ENCODE measurements around the gene DOCK9.

Gene DOCK9

DNA sequence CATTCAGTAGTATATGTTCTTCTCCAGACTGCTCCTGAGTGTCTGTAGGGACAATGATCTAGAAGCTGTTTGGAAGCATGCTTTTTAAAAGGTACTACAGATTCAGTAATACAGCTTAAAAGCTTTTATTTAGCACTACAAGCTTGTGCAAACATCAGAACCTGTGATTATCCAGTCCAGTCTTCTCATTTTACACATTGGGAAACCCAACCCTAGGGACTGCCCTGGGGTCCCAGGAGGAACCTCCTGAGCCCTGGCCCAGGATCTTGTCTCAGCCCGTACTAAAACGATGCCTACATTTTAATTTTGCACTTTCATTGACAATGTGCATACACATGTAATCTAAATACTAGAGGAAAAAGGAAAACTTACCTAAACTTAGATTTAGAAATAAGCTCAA lies 12.5 kb downstream of the DOCK9 start:
- Histone ChIP-seq H3K4me3 (ENCODE audit: low read length) (no peak overlapping the region), H3K36me3 (ENCODE audit: control insufficient read depth, insufficient read depth, low read length) (no peaks in the 10 kb centered on the region), H3K27me3 (ENCODE audit: control insufficient read depth, insufficient read depth, low read length) (no peaks in the 10 kb centered on the region), H3K4me1 (ENCODE audit: control insufficient read depth, insufficient read depth, low read length) (peaks cover 13% of the 10 kb centered on the region), H3K9ac (ENCODE audit: low read length) (no peak overlapping the region), H3K27ac (ENCODE audit: low read depth, low read length) (no peak overlapping the region)

DNA sequence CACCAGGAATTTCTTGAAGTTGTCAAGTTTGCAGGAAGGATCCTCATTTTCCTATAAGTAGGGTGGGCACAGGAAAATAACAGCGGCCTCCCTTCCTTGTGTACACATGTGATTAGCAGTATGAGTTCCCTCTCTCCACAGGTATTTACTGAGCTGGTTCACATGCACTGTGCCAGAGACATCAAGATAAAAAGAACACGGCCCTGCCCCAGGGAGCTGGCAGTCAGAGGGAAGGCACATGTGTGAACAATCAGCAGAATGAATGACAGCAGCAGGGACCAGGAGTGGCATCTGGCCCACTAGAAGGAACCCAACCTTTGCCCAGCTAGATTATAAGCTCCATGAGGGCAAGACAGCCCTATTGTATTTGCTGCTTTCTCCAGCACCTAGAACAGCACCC lies 13.9 kb downstream of the DOCK9 start:
- Histone ChIP-seq H3K4me3 (ENCODE audit: low read length) (no peak overlapping the region), H3K9ac (ENCODE audit: low read length) (no peak overlapping the region), H3K27ac (ENCODE audit: low read depth, low read length) (no peak overlapping the region), H3K36me3 (ENCODE audit: control insufficient read depth, insufficient read depth, low read length) (no peaks in the 10 kb centered on the region), H3K4me1 (ENCODE audit: control insufficient read depth, insufficient read depth, low read length) (peaks cover 13% of the 10 kb centered on the region), H3K27me3 (ENCODE audit: control insufficient read depth, insufficient read depth, low read length) (no peaks in the 10 kb centered on the region)

DNA sequence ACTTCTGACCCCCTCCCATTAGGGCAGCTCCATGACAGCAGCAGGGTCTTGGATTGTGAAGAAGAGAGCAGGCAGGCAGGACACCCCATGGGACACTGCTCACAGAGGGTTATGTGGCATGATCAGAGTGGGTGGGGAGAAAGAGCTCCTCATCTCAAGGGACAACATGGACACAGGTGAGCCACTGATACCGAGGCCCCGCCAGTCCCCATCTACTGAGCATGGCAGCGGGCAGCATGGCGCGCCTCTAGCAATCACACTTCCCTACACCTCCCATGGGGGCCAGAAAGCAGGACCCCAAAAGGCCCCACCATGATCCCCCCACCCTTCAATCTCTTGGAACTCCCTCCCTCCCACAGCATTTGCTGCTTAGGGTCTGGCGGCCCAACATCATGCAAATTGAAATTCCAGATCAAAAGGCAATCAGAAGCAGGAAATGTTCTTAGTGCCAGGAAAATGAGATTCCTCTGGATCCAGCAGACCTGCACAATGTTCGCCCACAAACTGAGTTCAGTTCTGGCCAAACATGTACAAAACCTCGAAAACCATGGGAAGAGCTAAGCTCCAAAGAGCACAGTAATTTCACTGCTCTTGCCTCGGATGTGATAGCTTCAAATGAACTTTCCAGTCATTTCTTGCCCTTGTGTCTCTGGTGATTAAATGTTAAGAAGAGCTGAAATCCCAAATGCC lies 14.8 kb downstream of the DOCK9 start:
- no peak overlapping the region for H3K27ac ChIP-seq (ENCODE audit: low read depth, low read length)
- no peak overlapping the region for H3K9ac ChIP-seq (ENCODE audit: low read length)
- H3K4me1 ChIP-seq (ENCODE audit: control insufficient read depth, insufficient read depth, low read length) = peaks cover 13% of the 10 kb centered on the region

DNA sequence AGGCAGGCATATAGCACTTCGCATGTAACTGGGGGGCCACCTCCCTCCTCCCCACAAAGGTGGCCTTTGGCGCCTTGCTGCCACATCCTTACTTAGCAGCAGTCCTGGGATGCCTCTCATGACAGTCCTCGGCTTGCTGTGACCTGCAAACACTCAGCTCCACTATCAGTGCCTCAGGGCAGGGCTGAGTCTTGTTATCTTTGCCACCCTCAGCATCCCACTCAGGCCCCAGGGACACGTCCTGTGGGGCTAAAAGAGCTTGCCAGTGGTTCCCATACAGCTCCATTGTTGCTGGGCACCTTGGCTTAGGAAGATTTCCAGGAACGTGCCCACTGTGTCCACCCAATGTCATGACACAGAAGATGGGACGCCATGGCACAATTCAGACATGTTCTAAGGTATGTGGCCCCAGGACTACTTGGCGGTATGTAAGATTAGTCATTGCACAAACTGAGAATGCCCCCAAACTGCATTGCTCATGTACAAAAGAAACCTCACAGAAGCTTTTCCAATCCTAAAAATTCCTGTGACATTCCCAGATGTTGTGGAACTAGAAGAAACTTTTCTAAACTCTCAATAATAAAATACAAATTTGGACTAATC lies 16.3 kb downstream of the DOCK9 start:
- no peaks in the 10 kb centered on the region for H3K36me3 ChIP-seq (ENCODE audit: control insufficient read depth, insufficient read depth, low read length)
- no peak overlapping the region for H3K27ac ChIP-seq (ENCODE audit: low read depth, low read length)
- no peak overlapping the region for H3K4me3 ChIP-seq (ENCODE audit: low read length)
- no peak overlapping the region for H3K9ac ChIP-seq (ENCODE audit: low read length)
- H3K4me1 ChIP-seq (ENCODE audit: control insufficient read depth, insufficient read depth, low read length) = peaks cover 7% of the 10 kb centered on the region
- no peaks in the 10 kb centered on the region for H3K27me3 ChIP-seq (ENCODE audit: control insufficient read depth, insufficient read depth, low read length)

More for the DNA sequence above, 14.8 kb downstream of the DOCK9 start:
- Histone ChIP-seq H3K27me3 (ENCODE audit: control insufficient read depth, insufficient read depth, low read length) (no peaks in the 10 kb centered on the region), H3K36me3 (ENCODE audit: control insufficient read depth, insufficient read depth, low read length) (no peaks in the 10 kb centered on the region), H3K4me3 (ENCODE audit: low read length) (no peak overlapping the region)

DNA sequence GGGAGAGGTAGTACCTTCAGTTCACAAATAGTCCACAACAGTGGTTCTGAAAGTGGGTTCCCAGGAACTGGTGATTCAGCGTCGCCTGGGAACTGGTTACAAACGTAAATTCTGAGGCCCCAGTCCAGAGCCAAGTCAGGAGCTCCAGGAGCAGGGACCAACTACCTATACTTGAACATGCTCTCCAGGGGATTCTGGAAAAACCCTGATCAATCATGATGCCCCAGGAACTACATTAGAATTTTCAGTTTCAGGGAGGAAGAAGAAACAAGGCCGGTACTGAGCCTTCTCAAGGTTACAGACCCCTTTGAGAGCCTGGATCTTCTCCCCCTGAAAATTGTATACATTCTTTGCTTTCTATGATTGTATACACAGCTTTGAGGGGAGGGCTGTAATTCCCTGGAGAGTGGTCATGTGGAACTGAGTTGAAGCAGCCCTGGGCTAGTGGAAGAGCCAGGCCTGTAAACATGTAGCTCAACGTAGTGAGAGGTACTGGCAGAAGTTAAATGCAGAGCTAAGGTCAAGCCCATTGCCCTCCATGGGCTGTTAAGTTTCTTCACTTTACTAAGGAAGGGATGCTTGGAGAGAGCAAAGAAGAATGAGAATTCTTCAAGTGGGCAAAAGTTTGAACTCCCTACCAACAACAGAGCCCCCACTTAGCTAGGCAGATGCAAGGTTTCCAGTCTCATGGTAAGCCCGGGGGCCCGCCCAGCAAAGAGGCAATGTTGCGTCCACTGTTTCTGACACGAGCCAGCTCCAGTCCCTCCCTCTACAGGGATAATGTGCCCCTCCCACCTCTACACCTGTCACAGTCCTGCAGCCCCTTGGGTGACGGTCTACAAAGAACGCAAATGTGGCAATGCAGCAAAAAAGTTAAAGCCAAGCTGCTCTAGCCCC lies 17.0 kb downstream of the DOCK9 start:
- Histone ChIP-seq H3K27me3 (ENCODE audit: control insufficient read depth, insufficient read depth, low read length) (no peaks in the 10 kb centered on the region), H3K9ac (ENCODE audit: low read length) (no peak overlapping the region), H3K4me1 (ENCODE audit: control insufficient read depth, insufficient read depth, low read length) (peaks cover 7% of the 10 kb centered on the region), H3K27ac (ENCODE audit: low read depth, low read length) (no peak overlapping the region), H3K36me3 (ENCODE audit: control insufficient read depth, insufficient read depth, low read length) (no peaks in the 10 kb centered on the region), H3K4me3 (ENCODE audit: low read length) (no peak overlapping the region)

DNA sequence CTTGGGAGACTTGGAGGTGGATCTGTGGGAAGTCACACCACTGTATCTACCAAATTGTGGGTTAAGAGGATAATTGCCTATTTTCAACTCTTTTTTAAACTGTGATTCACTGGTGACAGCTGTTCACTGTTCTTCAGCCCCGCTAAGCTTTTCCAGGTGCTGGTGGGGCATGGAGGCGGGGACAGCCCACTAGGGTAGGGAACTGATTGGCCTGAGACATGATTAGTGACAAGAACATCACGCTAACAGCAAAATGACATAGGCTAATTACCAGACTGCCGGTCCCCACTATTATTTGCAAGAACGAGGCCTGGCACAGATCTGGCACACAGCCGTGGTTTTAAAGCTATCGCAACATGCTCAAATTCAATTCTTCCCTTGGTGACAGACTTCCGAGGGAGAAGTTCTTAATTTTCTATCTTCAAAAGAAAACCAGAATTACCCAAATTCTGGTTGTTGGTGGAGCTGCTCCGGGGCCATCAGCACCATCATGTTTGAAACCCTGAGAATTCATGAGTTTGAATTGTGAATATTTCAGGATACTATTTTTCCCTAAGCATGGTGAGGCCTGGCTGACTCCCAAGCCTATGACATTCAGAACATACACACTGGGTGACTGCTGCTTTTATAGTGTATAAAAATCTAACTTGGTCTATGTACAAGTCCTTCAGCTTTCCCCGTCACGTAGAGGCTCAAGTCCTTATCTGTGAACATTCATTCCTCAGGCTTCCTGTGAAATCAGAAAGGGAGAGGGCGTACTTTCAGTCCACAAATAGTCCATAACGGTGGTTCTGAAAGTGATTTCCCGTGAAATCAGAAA lies 17.9 kb downstream of the DOCK9 start:
- H3K27ac ChIP-seq (ENCODE audit: low read depth, low read length) = no peak overlapping the region
- no peak overlapping the region for H3K9ac ChIP-seq (ENCODE audit: low read length)
- H3K27me3 ChIP-seq (ENCODE audit: control insufficient read depth, insufficient read depth, low read length) = no peaks in the 10 kb centered on the region
- no peak overlapping the region for H3K4me3 ChIP-seq (ENCODE audit: low read length)
- H3K4me1 ChIP-seq (ENCODE audit: control insufficient read depth, insufficient read depth, low read length) = peaks cover 7% of the 10 kb centered on the region
- no peaks in the 10 kb centered on the region for H3K36me3 ChIP-seq (ENCODE audit: control insufficient read depth, insufficient read depth, low read length)

DNA sequence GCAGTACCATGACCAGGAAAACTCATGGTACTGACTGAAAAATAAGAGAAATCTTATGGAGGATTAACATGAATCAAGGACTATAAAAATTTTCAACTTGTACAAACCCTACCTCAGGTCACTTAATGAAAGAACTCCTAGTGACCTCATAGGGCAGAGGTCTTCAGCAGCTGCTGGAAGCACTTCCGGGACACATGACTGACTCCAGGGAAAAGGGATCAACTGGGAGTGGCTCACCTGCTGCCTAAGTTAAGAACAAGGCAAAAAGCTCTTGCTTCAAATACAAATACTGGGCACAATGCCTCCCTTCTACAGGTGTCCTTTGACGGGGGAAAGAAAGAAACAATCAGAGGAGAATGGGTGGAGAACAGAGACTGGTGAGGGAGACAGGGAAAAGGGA lies 18.6 kb downstream of the DOCK9 start:
- no peak overlapping the region for H3K27ac ChIP-seq (ENCODE audit: low read depth, low read length)
- peaks cover 7% of the 10 kb centered on the region for H3K4me1 ChIP-seq (ENCODE audit: control insufficient read depth, insufficient read depth, low read length)
- no peak overlapping the region for H3K9ac ChIP-seq (ENCODE audit: low read length)
- no peaks in the 10 kb centered on the region for H3K36me3 ChIP-seq (ENCODE audit: control insufficient read depth, insufficient read depth, low read length)
- H3K4me3 ChIP-seq (ENCODE audit: low read length) = no peak overlapping the region
- H3K27me3 ChIP-seq (ENCODE audit: control insufficient read depth, insufficient read depth, low read length) = no peaks in the 10 kb centered on the region

DNA sequence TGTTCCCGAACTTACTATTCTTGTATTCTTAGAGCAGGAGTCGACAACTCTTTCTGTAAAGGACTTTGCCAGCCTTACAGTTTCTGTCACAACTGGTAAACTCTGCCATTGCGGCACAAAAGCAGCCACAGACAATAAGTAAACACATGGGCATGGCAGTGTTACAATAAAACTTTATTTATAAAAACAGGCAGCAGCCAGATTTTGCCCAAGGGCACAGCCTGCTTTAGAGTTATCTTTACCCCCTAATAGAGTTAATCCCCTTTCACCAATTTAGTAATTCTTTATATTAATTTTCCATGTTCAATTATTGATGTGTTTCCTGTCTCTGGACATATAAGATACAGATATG lies 19.4 kb downstream of the DOCK9 start:
- H3K4me3 ChIP-seq (ENCODE audit: low read length) = no peak overlapping the region
- no peak overlapping the region for H3K9ac ChIP-seq (ENCODE audit: low read length)
- peaks cover 7% of the 10 kb centered on the region for H3K4me1 ChIP-seq (ENCODE audit: control insufficient read depth, insufficient read depth, low read length)
- no peaks in the 10 kb centered on the region for H3K36me3 ChIP-seq (ENCODE audit: control insufficient read depth, insufficient read depth, low read length)
- H3K27ac ChIP-seq (ENCODE audit: low read depth, low read length) = no peak overlapping the region
- no peaks in the 10 kb centered on the region for H3K27me3 ChIP-seq (ENCODE audit: control insufficient read depth, insufficient read depth, low read length)

DNA sequence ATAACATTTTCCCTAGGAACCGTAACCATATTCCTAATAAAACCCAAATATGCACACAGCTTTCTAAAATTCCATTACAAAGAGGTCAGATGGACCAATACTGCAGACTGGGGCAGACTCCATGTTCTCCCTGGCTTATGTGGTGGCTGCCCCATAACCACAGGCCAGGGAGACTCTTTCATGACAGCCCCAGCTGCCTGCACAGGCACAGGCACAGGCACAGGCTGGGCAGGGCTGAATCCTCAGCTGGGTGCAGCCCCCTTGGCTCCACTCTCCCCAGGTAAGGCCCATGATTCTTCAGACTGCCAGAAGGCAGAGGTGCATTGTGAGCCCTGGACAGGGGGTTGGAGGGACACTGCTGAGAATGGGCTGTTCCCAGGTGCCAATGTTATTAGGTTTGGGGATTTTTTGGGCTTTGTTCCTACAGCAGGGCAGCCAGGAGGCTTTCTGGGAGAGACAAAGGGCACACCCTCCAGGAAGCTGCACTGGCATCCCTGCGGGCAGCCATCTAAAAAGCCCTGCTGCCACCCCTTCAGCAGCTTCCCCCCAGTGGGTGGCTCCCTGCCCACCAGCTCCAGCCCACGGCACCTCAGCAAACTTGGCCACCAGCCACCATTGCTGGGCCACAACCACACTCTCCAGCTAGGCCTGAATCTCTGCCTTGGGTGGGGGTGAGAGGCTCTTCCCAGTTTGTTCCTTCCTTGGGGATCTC lies 20.0 kb downstream of the DOCK9 start:
- H3K27me3 ChIP-seq (ENCODE audit: control insufficient read depth, insufficient read depth, low read length) = no peaks in the 10 kb centered on the region
- H3K9ac ChIP-seq (ENCODE audit: low read length) = no peak overlapping the region
- no peaks in the 10 kb centered on the region for H3K36me3 ChIP-seq (ENCODE audit: control insufficient read depth, insufficient read depth, low read length)
- no peak overlapping the region for H3K4me3 ChIP-seq (ENCODE audit: low read length)
- peaks cover 7% of the 10 kb centered on the region for H3K4me1 ChIP-seq (ENCODE audit: control insufficient read depth, insufficient read depth, low read length)
- H3K27ac ChIP-seq (ENCODE audit: low read depth, low read length) = no peak overlapping the region

DNA sequence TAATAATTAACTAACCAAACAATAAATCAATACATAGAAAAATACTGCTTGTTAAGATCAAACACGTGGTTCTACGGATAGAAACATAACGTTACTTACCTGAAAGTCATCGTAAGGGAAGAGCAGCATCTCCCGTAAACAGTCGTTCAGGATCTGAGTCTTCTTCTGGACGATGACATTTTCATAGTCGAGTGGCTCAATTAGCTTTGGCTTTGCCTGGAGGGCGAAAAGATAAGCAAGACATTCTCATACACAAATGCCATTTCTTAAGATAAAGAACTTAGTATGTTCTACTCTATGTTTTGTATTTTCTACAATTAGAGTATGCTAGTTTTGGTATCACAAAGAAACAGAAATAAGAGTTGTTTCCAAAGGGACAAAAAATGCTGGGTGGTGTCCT lies 22.5 kb downstream of the DOCK9 start:
- H3K27ac ChIP-seq (ENCODE audit: low read depth, low read length) = no peak overlapping the region
- peaks cover under 1% of the 10 kb centered on the region for H3K4me1 ChIP-seq (ENCODE audit: control insufficient read depth, insufficient read depth, low read length)
- no peaks in the 10 kb centered on the region for H3K36me3 ChIP-seq (ENCODE audit: control insufficient read depth, insufficient read depth, low read length)
- H3K27me3 ChIP-seq (ENCODE audit: control insufficient read depth, insufficient read depth, low read length) = no peaks in the 10 kb centered on the region
- no peak overlapping the region for H3K9ac ChIP-seq (ENCODE audit: low read length)
- no peak overlapping the region for H3K4me3 ChIP-seq (ENCODE audit: low read length)

DNA sequence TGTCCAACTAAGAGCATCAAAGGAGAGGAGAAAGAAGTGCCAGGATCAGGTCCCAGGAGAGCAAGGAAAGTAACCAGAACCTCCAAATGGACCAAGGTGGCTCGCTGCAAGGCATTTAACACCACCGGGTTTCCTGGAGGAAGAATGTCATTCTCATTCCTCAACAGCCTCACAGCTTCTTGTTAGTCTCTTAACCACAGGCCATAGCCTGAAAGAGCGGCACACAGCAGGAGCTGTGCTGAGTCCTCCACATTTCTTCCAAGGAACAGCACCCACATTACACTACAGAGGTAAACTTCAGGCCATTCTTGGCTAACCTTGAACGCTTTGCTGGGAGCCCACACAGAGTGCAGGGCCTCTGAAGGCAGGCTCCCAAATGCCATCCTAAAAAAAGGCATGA lies 23.6 kb downstream of the DOCK9 start:
- H3K9ac ChIP-seq (ENCODE audit: low read length) = no peak overlapping the region
- H3K4me1 ChIP-seq (ENCODE audit: control insufficient read depth, insufficient read depth, low read length) = no peaks in the 10 kb centered on the region
- H3K27ac ChIP-seq (ENCODE audit: low read depth, low read length) = no peak overlapping the region
- H3K27me3 ChIP-seq (ENCODE audit: control insufficient read depth, insufficient read depth, low read length) = no peaks in the 10 kb centered on the region
- no peaks in the 10 kb centered on the region for H3K36me3 ChIP-seq (ENCODE audit: control insufficient read depth, insufficient read depth, low read length)
- H3K4me3 ChIP-seq (ENCODE audit: low read length) = no peak overlapping the region

Measured in rectal smooth muscle tissue (tissue), 1 donor.